ENCODE data around the gene C2CD2L. TPM values are rescaled to one million over a fixed set of nuclear protein-coding genes. Genes with fewer than 3 reads are reported as not detected.

C2CD2L gene
- total RNA-seq, 1 donor = 7.5 TPM

DNA sequence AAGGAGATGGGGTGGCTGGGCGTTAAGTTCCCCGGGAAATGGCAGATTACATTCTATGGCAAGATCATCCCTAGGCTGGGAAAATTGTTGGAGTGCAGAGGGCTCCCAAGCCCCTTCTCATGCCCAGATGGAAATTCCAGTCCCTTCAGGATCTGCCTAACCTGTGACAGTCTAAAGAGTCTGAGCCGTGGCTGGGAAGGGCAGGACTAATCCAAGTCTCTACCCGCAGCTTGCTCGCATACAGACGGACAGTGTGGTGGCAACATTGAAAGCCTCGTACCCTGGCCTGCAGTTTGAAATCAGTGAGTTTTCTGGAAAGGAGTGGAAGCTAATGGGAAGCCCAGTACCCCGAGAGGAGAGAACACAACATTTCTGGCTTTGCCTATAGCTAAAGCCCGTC, 18.7 kb upstream of the C2CD2L start:
- Histone ChIP-seq H3K4me3 (ENCODE audit: low read length) (no peak overlapping the region), H3K4me1 (ENCODE audit: insufficient read depth, low read length) (peaks cover 56% of the 10 kb centered on the region), H3K9me3 (ENCODE audit: low read depth, low read length) (no peaks in the 10 kb centered on the region), H3K27me3 (ENCODE audit: insufficient read depth, low read length) (no peaks in the 10 kb centered on the region)

DNA sequence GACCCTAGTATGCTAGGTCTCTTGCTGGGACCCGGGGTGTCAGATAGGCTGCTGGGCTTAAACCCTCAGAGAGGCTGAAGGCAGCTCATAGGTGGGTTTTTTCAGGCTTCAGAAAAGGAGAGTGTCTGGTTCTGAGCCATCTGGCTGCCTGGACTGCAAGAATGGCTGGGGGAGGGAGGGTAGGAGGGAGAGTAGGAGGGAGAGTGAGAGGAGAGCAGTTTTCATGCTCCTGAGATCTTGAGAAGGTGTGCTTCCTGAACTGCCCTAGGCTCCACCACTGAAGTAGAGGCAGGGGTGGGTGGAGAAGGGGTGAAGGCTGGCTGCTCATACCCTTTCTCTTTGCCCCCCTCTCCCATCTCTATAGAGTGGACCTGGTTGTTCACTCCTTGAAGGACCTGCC, 17.8 kb upstream of the C2CD2L start:
- peaks cover 62% of the 10 kb centered on the region for H3K4me1 ChIP-seq (ENCODE audit: insufficient read depth, low read length)
- H3K4me3 ChIP-seq (ENCODE audit: low read length) = no peak overlapping the region
- no peaks in the 10 kb centered on the region for H3K9me3 ChIP-seq (ENCODE audit: low read depth, low read length)

DNA sequence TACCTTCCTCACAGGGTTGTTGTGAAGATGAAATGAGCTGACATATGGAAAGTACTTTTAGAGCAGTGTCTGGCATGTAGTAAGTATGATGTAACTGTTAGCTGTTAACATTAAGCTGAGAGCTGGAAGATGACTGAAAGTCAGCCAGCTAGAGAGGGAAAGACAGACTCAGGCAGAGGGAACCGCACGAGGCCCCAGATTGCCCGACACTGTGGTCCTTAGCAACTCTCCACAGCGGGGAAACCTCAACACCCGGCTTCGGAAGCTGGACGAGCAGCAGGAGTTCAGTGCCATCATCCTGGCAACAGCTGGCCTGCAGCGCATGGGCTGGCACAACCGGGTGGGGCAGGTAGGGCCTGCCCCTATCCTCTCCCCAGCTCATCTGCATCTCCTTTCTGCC, 16.0 kb upstream of the C2CD2L start:
- Histone ChIP-seq H3K9me3 (ENCODE audit: low read depth, low read length) (no peaks in the 10 kb centered on the region), H3K4me3 (ENCODE audit: low read length) (no peak overlapping the region), H3K4me1 (ENCODE audit: insufficient read depth, low read length) (peaks cover 55% of the 10 kb centered on the region), H3K27me3 (ENCODE audit: insufficient read depth, low read length) (no peaks in the 10 kb centered on the region)

More for the DNA sequence above, 17.8 kb upstream of the C2CD2L start:
- H3K27me3 ChIP-seq (ENCODE audit: insufficient read depth, low read length) = no peaks in the 10 kb centered on the region

DNA sequence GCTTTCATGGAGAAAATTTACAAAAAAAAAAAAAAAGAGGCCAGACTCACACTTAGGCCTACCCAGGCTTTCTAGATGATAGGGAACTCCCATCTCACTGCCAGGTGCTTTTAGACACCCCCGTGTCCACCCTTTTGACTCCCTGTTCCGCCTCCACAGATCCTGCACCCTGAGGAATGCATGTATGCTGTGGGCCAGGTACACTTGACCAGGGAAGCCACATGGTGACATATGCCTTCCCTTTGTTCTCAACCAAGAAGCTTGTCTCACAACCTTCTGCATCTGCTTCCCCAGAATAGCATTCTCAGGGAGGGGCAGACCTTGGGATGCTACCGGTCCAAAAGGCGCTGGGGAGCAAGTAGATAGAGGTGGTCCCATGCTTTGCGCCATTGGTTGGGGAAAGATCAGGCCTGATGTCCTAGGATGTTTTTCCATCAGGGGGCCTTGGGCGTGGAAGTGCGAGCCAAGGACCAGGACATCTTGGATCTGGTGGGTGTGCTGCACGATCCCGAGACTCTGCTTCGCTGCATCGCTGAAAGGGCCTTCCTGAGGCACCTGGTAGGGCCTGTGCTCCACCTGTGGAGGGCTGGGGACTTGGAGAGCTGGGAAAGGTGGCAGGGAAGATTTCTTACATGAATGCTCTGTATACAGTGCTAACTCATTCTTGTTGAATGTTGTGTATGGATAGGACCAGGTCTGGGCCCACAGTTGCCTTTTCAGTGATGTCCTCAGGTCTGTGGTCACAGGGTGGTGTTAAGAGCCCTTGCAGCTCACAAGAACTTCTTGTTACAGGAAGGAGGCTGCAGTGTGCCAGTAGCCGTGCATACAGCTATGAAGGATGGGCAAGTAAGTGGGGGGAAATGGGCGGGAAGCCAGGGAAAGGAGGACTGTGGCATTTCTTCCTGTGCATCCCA, 14.9 kb upstream of the C2CD2L start:
- no peak overlapping the region for H3K4me3 ChIP-seq (ENCODE audit: low read length)
- no peaks in the 10 kb centered on the region for H3K9me3 ChIP-seq (ENCODE audit: low read depth, low read length)
- H3K4me1 ChIP-seq (ENCODE audit: insufficient read depth, low read length) = peaks cover 52% of the 10 kb centered on the region
- H3K27me3 ChIP-seq (ENCODE audit: insufficient read depth, low read length) = no peaks in the 10 kb centered on the region

DNA sequence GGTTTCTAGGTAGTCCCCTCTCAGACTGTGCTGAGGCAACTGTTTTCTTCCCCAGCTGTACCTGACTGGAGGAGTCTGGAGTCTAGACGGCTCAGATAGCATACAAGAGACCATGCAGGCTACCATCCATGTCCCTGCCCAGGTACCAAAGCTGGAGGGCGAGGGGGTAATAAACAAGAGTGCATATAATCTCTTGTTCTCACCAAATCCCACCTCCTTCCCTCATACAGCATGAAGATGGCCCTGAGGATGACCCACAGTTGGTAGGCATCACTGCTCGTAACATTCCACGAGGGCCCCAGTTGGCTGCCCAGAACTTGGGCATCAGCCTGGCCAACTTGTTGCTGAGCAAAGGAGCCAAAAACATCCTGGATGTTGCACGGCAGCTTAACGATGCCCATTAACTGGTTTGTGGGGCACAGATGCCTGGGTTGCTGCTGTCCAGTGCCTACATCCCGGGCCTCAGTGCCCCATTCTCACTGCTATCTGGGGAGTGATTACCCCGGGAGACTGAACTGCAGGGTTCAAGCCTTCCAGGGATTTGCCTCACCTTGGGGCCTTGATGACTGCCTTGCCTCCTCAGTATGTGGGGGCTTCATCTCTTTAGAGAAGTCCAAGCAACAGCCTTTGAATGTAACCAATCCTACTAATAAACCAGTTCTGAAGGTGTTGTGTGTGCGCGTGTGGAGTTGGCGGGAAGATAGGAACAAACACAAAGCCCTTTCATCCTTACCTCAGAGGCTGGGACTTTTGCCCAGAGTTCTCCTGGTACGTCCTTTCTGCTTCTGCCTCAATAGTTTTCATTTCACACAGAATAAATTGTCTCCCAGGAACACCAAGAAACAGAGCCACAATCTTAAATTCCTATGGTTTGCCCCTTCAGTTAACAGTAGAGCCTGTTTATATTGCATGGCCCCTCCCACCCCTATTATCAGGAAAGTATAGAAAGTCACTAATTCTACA, 14.0 kb upstream of the C2CD2L start:
- Histone ChIP-seq H3K27me3 (ENCODE audit: insufficient read depth, low read length) (no peaks in the 10 kb centered on the region), H3K4me1 (ENCODE audit: insufficient read depth, low read length) (peaks cover 45% of the 10 kb centered on the region), H3K9me3 (ENCODE audit: low read depth, low read length) (no peaks in the 10 kb centered on the region), H3K4me3 (ENCODE audit: low read length) (no peak overlapping the region)

DNA sequence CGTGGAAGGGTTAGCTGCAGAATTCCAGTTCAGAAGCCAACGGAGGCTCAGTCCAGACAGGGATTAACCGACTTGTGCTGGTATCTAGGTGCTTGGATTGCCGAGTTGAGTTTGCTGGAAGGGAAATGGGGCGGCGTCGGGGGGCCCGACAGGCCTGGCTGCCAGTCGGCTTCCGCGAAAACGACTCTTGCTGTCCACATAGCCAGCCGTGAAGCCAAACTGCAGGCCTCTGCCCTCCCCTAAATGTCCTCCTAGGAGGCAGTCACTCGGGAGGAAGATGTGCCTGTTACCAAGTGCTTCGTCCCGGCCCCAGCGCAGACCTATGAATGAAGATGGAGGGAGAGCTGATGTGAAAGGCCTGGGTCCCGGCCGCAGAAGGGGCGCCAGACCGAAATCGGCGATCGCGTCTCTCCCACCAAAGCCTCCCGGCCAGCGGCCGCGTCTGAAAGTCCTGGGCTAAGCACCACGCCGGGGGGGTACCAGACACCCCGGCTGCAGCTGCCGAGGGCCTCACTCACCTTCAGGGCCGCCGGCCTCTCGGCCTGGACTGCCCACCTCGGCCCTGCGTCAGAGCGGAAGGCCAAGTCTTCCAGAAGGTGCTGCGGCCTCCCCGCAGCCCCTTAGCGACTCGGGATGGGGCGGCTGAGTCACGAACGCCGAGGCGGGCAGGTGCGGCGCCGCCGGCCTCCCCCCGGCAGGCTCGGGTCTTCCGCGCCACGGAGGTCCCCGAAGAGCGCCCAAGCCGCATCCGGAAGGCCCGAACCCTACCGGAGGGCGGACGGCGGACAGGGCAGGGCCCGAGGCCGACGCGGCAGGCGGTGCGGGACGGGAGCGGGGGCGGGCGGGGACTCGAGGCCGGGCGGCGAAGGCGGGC, 13.0 kb upstream of the C2CD2L start:
- Histone ChIP-seq H3K4me1 (ENCODE audit: insufficient read depth, low read length) (peaks cover 45% of the 10 kb centered on the region), H3K27me3 (ENCODE audit: insufficient read depth, low read length) (no peaks in the 10 kb centered on the region), H3K9me3 (ENCODE audit: low read depth, low read length) (no peaks in the 10 kb centered on the region), H3K4me3 (ENCODE audit: low read length) (peak overlapping the region; percentile 75)

DNA sequence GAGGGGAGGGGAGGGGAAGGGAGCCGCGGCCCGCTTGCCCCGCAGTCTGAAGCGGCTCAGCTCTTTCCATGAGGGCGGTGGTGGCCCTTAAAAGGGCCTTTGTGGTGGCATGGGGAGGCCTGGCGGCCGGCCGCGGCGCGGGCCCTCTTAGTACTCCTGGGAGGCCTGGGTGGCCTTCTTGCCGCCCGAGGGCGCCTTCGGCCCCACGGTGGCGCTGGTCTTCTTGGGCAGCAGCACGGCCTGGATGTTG, 12.4 kb upstream of the C2CD2L start:
- peaks cover 48% of the 10 kb centered on the region for H3K4me1 ChIP-seq (ENCODE audit: insufficient read depth, low read length)
- no peaks in the 10 kb centered on the region for H3K27me3 ChIP-seq (ENCODE audit: insufficient read depth, low read length)
- H3K9me3 ChIP-seq (ENCODE audit: low read depth, low read length) = no peaks in the 10 kb centered on the region
- H3K4me3 ChIP-seq (ENCODE audit: low read length) = peak overlapping the region; percentile 75

DNA sequence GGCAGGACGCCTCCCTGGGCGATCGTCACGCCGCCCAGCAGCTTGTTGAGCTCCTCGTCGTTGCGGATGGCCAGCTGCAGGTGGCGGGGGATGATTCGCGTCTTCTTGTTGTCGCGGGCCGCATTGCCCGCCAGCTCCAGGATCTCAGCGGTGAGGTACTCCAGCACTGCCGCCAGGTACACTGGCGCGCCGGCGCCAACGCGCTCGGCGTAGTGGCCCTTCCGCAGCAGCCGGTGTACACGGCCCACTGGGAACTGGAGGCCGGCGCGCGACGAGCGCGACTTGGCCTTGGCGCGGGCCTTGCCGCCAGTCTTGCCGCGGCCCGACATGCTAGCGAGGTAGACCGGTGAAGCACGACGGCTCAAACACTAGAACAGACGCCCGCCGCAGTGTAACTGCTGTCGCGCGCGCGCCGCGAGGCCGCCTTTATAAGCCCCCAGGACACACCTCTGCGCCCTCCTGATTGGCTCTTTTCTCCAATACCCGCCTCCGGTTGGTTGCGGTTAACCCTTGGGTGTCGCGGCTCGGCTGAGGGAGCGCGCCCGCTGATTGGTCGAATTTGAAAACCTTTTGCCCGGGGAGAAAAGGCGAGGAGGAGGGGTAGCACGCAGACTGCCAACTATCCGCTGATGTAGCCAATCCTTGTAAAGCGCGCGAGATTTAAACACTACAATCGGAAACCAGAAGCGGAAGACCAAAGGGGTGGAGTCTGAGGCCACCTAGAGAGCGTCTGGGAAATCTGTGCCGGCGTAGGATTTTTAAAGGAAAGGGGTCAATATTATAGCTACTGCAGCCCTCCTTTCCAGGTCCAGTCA, 11.9 kb upstream of the C2CD2L start:
- H3K4me3 ChIP-seq (ENCODE audit: low read length) = peak overlapping the region; percentile 75

DNA sequence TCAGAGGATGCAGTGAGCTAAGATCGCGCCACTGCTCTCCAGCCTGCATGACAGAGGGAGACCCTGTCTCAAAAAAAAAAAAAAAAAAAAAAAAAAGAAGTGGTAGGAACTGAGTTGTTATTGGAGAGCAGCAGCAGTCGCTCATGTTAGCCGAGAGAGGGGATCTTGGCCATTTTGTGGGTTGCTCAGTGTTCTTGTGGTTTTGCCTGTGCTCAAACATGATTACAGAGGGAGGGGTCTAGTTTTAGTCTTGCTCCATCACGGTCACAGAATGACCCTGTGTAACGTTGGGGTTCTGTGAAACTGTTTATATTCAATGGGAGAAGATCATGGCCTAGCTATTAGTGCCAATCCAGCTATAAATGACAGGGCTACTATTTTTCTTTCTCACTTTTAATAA, 7.4 kb upstream of the C2CD2L start:
- peaks cover 41% of the 10 kb centered on the region for H3K4me1 ChIP-seq (ENCODE audit: insufficient read depth, low read length)
- H3K9me3 ChIP-seq (ENCODE audit: low read depth, low read length) = no peaks in the 10 kb centered on the region
- H3K4me3 ChIP-seq (ENCODE audit: low read length) = no peak overlapping the region
- no peaks in the 10 kb centered on the region for H3K27me3 ChIP-seq (ENCODE audit: insufficient read depth, low read length)

More for the DNA sequence above, 11.9 kb upstream of the C2CD2L start:
- Histone ChIP-seq H3K27me3 (ENCODE audit: insufficient read depth, low read length) (no peaks in the 10 kb centered on the region), H3K9me3 (ENCODE audit: low read depth, low read length) (no peaks in the 10 kb centered on the region), H3K4me1 (ENCODE audit: insufficient read depth, low read length) (peaks cover 51% of the 10 kb centered on the region)

DNA sequence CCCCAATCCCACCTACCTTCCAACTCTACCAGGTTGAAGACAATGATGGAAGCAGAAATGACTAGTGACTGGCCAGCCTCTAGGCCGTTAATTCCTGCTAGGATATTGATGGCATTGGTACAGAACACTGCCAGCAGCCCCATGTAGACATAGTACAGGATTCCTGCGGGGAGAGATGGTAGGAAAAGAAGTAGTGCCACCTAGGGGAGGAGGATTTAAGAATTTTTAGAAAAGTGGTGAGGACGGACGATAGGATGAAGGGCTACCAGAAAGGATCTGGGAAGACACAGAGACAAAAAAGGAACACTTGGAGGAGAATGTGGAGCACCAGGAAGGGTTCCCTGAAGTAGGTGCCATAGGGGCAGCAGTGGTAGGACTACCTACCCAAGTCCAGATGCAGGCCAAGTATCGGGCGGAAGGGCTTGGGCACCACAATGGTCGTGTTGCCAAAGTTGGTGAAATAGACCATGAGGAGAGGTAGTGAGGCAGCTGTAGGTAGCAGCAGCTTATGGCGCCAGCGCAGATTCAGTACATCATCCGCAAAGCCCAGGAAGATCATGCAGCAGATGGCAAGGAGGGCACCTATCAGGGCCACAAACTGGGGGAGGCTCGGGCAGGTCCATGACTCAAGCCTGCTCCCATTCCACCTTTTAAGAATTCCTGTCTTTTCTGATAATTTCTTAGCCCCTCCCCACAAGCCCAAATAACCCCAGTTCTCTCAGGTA, 6.7 kb upstream of the C2CD2L start:
- H3K9me3 ChIP-seq (ENCODE audit: low read depth, low read length) = no peaks in the 10 kb centered on the region
- H3K4me3 ChIP-seq (ENCODE audit: low read length) = peak overlapping the region; percentile 82
- H3K4me1 ChIP-seq (ENCODE audit: insufficient read depth, low read length) = peaks cover 41% of the 10 kb centered on the region
- H3K27me3 ChIP-seq (ENCODE audit: insufficient read depth, low read length) = no peaks in the 10 kb centered on the region

DNA sequence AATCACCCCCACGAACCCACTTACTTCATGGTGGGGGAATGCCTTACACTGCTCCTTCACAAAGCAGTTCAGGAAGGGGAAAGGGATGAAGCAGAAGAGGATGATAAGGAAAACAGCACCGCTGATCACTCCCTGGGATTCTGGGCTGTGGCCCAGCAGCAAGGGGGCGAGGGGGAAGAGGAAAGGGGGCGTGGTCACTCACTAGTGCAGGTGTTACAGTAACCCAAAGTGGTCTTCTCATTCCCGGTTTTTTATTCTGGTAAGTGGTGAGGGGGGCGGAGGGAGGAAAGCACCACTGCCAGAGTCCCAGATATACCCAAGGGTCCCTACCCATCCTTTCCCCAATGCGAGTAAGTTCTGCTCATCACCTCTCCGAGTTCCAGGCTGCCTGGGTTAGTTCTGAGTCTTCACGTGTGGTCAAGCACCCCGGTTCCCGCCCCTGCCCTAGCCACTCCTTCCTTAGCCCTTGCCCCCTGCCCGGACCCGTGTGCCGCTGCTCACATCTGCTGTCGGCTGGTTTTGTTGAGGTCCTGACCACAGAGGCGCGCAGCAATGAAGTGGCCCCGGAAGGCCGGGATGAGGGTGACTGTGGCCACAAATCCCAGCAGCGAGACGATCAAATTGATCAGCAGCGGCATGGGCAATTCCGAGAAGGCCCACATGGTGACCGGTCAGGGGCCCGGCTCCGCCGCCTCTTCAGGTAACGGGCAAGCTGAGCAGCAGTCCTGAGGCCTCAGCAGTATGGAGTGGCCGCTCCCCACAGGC, 6.0 kb upstream of the C2CD2L start:
- no peaks in the 10 kb centered on the region for H3K27me3 ChIP-seq (ENCODE audit: insufficient read depth, low read length)
- H3K4me1 ChIP-seq (ENCODE audit: insufficient read depth, low read length) = peaks cover 41% of the 10 kb centered on the region
- peak overlapping the region; percentile 82 for H3K4me3 ChIP-seq (ENCODE audit: low read length)
- no peaks in the 10 kb centered on the region for H3K9me3 ChIP-seq (ENCODE audit: low read depth, low read length)

DNA sequence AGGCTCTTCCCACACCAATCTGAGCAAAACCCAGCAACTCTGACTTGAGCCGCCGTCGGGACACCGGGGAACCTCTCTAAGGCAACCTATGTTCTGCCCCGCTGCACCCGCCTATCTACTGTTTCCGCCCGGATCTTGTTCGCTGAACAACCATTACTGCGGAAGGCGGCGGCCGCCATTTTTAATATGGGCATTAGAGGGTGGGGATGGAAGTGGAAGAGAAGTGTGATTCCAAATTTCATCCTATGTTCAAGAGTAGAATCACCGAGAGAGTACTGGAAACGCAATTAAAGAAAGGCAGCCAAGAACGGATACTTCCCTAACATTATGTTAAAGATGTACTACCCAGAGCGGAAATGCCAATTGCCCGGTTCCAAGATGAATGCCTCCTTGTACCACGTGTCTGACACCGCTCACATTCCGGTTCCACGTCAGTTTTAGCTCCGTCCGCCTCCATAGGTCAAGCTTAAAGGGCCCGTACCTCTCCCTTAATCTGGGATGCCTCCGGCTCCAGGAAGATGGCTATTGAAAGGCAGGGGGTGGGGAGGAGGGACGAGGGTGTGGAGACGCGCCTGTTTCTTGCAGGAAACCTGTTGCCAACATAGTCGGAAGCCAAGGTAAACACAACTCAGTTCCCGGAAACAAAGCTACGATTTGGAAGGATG, 5.3 kb upstream of the C2CD2L start, which contains the start of gene DPAGT1:
Gene DPAGT1, minus strand, starts transcription at position 95 of the 665 bp plus-strand sequence. CDS start 198 bp downstream, outside the sequence.
- Histone ChIP-seq H3K9me3 (ENCODE audit: low read depth, low read length) (no peaks in the 10 kb centered on the region), H3K4me3 (ENCODE audit: low read length) (peak within 1 kb of the TSS; percentile 82), H3K4me1 (ENCODE audit: insufficient read depth, low read length) (peaks cover 45% of the 10 kb centered on the region), H3K27me3 (ENCODE audit: insufficient read depth, low read length) (no peaks in the 10 kb centered on the region)
